Germinal center (tissue), 1 donor: ENCODE results near the gene AK1.
A peak's percentile ranks its signal among the peaks of the same experiment; 100 is the strongest.

ENCODE experiments used
- DNase-seq: peaks from one replicate; pipeline ENCODE4 v3.0.0; 2012; ENCODE audit warnings: mixed read lengths, low spot score

The AK1 gene, protein sequence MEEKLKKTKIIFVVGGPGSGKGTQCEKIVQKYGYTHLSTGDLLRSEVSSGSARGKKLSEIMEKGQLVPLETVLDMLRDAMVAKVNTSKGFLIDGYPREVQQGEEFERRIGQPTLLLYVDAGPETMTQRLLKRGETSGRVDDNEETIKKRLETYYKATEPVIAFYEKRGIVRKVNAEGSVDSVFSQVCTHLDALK

DNA sequence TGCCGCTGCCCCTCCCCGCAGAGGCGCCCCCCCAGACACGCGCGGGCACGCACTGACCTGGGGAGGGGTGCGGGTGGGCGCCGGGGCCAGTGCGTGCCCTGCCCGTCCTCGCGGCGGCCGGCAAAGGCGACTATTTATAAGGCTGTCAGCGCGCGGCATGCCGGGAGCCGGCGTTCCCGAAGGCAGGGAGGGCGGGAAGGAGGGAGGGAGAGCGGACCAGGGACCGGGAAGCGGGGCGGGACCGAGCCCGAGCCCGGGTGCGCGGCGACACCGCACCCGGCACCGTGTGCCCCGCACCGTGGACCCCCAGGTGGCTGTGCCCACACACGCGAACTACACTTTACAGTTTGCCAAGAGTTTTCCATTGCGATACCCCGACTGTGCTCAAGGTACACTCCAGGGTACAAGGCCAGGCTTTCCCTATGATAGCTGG lies at the start of gene AK1:
Gene AK1 (minus strand): TSS at position 110 of the 433 bp plus-strand sequence. CDS start 3,058 bp downstream, outside the sequence.
- DNase-seq, result no peak

GRCh38 chr9:127926906-127927200 lies 49.4 kb upstream of the AK1 start:
- DNase-seq, result no peak

DNA sequence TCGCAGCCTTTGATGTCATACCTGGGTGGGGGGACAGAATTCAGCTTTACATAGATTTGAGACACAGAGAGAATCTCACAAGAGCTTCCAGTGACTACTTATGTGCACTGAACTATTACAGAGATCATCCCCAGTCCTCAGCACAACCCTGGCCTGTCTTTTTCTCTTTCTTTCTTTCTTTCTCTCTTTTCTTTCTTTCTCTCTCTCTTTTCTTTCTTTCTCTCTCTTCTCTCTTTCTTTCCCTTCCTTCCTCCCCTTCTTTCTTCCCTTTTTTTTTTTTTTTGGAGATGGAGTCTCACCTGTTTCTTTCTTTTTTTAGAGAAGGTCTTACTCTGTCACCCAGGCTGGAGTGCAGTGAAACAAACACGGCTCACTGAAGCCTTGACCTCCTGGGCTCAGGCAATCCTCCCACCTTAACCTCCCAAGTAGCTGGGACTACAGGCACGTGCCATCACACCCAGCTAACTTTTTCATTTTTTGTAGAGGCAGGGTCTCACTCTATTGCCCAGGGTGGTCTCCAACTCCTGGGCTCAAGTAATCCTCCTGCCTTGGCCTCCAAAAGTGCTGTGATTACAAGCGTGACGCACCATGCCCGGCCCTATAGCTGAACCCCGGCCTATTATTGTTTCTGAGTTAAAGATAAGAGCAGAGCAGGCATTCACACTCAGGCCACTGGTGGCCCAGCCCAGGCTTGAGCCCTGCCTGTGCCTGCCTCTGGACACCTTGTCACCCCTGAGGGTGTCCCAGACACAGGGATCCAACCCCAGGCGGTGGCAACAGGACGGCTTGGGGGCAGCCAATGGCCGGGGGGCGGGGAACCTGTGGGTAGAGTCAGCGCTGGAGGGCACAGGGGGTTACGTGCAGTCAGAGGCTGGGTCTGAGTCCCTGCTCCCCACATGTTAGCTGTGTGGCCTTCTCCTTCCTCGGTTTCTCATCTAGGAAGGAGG lies 48.8 kb upstream of the AK1 start:
- no peak for DNase-seq

GRCh38 chr9:127924736-127925444 lies 47.4 kb upstream of the AK1 start:
- no peak for DNase-seq

GRCh38 chr9:127923771-127924170 lies 46.3 kb upstream of the AK1 start:
- DNase-seq, result no peak

- no peak for DNase-seq
Observed at GRCh38 chr9:127923046-127923445, 45.6 kb upstream of the AK1 start.

DNA sequence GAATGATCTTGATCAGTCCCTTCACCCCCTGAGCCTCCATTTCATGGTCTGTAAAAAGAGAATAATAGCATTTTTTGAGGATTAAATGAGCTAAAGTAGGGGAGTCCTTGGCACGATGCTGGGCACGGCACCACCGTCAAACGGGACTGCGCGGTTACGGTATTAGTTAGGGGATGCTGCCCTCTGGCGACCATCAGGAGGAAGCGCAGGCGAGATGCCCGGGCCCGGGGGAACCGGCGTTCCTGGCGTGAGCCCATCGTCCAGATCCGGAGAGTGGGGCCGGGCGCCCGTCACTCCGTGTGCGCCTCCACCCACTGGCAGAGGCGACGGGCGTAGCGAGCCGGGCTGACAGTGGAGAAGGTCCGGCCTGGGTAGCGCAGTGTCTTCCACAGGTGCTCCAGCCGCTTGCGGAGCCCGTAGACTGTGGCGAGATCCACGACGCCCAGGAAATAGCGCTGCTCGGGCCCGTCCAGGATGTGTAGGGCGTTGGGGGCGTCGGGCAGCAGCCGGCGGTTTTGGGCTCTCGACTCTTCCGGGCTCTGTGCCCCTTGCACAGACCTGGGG lies 44.2 kb upstream of the AK1 start:
- peak; percentile 87 for DNase-seq

GRCh38 chr9:127920794-127921193 lies 43.3 kb upstream of the AK1 start:
- no peak for DNase-seq

GRCh38 chr9:127919253-127919815 lies 41.9 kb upstream of the AK1 start:
- DNase-seq, result no peak

DNA sequence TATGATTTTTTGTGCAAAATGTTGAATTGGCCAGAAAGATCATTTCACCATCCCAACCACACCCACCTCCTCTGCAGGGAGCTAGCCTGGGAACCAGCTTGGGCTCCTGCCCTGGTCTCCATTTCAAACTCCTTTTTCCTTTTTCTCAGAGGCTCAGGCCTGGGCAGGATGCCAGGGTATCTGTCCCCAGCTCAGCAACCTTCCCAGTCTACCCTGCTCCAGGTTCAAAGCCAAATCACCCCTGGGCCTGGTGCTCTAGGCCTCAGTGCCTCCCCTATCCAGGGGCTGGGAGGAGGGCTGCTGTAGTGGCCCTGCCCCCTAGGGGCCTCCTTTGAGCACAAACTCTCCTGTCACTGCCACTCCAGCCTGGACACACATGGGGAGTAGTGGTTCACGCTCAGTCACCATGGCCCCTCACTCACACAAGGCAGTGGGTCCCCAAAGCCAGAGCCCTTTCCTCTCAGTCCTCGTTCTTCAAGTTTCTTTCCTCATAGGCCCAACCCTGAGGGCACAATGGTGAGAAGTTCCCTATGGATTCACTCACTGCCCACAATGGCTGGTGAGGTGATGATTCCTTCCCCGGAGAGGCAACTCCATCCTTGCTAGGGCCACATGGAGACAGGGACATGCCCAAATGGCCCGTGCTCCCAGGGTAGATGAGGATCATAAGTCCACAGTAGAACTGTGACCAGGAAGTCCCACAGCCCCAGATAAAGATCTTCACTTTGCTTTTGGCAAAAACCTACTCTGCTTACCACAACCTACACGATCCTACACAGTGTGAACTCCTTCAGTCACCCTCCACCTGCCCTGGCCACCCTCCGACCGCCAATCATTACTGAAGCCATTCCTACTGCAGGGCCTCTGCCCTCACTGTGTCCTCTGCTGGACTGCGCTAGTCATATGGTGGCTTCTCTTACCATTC lies 41.0 kb upstream of the AK1 start:
- no peak for DNase-seq

- peak; percentile 84 for DNase-seq
Observed at GRCh38 chr9:127917603-127918002, 40.1 kb upstream of the AK1 start.

GRCh38 chr9:127916720-127917581 lies 39.5 kb upstream of the AK1 start, which contains the start of gene ST6GALNAC4:
Gene ST6GALNAC4 (minus strand): TSS chr9:127917041. CDS start chr9:127916419, 622 bp downstream.
- DNase-seq, result peak; percentile 97

- peak; percentile 60 for DNase-seq
Observed at GRCh38 chr9:127915801-127916719, 38.6 kb upstream of the AK1 start.

DNA sequence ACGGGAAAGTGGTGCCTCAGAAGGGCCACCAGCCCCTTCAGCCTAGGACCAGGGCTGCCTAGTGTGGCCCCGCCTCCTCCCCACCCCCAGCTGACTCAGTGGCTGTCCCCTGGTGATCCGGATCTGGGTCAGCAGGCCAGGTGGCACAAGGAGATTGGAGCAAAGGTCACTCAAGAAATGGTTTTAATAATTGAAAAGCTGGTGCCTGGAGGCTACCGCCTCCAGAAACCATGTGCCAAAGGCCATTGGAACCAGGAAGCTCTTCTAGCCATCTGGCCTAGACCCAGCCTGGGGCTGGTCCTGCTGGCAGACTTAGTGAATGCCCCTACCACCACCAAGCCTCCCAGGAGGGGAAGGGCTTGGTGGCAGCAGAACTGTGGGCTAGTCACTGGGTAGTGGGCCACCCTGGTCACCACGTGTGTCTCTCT lies 37.9 kb upstream of the AK1 start:
- DNase-seq, result no peak

- DNase-seq, result no peak
Observed at GRCh38 chr9:127913682-127914081, 36.2 kb upstream of the AK1 start.

DNA sequence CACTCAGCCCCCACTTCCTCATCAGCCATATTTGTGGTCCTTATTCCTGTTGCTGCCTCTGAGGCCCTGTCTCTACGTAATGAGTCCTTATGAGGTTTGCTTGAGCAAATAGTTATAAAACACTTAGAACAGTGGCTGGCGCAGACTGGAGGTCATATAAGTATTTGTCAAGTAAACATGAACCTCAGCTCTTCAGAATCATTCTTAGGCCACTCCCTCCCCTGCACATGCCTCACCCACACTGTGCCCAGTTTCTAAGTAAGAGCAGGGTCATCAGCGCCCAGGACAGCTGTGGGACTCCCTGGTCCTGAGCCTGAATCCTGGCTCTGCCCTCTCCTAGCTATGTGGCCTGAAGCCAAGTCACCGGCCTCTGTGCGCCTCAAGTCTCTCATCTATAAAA lies 35.4 kb upstream of the AK1 start:
- DNase-seq, result no peak

- DNase-seq, result no peak
Observed at GRCh38 chr9:127912296-127912695, 34.8 kb upstream of the AK1 start.

DNA sequence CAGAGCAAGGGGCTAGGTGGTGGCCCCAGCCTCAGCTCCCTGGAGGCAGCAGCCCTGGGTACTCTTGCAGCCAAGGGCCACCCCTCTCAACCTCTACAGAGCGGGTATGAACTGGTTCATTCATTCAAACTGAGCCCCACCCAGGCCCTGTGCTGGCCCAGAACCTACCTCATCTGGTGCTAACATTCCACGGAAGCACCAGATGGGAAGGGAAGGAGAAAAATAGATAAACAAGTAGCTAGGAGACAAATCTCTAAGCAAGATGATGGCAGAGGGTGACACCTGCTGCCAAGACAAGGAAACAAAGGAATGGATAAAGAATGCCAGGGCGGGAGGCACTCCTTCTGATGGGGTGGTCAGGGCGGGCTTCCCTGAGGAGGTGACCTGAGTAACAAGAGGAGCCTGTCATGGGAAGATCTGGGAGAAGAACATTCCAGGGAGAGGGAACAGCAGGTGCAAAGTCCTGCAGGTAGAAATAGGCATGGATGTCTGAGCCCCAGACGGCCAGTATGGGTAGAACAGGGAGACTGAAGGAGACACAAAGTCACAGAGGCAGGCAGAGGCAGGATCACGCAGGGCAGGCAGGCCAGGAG lies 33.2 kb upstream of the AK1 start:
- no peak for DNase-seq
